Measurements from ENCODE around the gene SDHB.

SDHB gene

DNA sequence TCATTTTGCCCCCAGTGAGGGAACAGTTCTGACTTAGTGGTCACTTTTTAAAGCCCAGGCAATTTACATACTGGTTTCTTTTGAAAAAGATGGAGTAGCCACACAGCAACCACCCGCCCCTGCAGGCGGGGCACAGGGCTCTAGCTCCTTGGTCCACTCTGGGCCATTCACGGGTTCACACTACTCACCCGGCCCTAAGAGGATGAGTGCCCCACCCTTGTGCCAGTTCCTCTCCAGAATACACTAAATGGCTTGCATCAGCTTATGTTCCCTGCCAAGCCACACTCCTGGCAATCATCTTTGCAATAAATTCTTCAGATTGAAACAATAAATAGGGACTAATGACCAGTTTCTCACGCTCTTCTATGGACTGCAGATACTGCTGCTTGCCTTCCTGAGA, 26.4 kb downstream of the SDHB start:
- TF ChIP-seq, protein P1, sequence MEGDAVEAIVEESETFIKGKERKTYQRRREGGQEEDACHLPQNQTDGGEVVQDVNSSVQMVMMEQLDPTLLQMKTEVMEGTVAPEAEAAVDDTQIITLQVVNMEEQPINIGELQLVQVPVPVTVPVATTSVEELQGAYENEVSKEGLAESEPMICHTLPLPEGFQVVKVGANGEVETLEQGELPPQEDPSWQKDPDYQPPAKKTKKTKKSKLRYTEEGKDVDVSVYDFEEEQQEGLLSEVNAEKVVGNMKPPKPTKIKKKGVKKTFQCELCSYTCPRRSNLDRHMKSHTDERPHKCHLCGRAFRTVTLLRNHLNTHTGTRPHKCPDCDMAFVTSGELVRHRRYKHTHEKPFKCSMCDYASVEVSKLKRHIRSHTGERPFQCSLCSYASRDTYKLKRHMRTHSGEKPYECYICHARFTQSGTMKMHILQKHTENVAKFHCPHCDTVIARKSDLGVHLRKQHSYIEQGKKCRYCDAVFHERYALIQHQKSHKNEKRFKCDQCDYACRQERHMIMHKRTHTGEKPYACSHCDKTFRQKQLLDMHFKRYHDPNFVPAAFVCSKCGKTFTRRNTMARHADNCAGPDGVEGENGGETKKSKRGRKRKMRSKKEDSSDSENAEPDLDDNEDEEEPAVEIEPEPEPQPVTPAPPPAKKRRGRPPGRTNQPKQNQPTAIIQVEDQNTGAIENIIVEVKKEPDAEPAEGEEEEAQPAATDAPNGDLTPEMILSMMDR (IDR thresholded peaks at IDR 0.05; ENCODE audit: low read depth, low read length, missing control alignments) = no peak
- no peak for DNase-seq (ENCODE audit: low read depth)
- H3K4me3 ChIP-seq (ENCODE audit: low read depth, low read length) = no peak overlapping the region

- TF ChIP-seq, protein P1 (IDR thresholded peaks at IDR 0.05; ENCODE audit: low read depth, low read length, missing control alignments) = no peak
- H3K4me3 ChIP-seq (ENCODE audit: low read depth, low read length) = no peak overlapping the region
- no peak for DNase-seq (ENCODE audit: low read depth)
Observed at GRCh38 chr1:17024721-17025120, 29.1 kb downstream of the SDHB start.

- no peak for DNase-seq (ENCODE audit: low read depth)
- H3K4me3 ChIP-seq (ENCODE audit: low read depth, low read length) = no peak overlapping the region
- TF ChIP-seq, protein P1 (IDR thresholded peaks at IDR 0.05; ENCODE audit: low read depth, low read length, missing control alignments) = no peak
Observed at GRCh38 chr1:17023573-17023972, 30.3 kb downstream of the SDHB start.

- TF ChIP-seq, protein P1 (IDR thresholded peaks at IDR 0.05; ENCODE audit: low read depth, low read length, missing control alignments) = no peak
- no peak overlapping the region for H3K4me3 ChIP-seq (ENCODE audit: low read depth, low read length)
- DNase-seq (ENCODE audit: low read depth) = no peak
Observed at GRCh38 chr1:17023102-17023501, 30.7 kb downstream of the SDHB start.

DNA sequence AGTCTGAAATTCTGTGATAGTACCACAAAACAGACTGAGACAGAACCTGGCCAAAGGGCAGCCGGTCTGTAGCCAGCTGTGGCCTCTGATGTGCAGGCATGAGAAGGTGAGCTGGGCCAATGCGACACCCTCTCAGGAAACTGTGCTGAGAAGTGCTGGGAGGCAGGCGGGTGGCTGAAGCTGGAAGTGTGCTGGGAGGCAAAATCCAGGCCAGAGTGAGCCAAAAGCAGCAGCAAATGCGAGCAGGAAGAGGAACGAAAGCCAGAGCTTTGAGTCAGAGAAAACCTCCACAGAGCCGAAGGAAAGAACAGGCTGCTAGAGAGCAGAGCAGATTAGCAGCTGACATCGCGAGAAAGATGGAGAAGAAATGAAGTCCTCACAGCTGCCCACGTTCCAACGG, 31.9 kb downstream of the SDHB start:
- no peak for DNase-seq (ENCODE audit: low read depth)
- TF ChIP-seq, protein P1 (IDR thresholded peaks at IDR 0.05; ENCODE audit: low read depth, low read length, missing control alignments) = no peak
- no peak overlapping the region for H3K4me3 ChIP-seq (ENCODE audit: low read depth, low read length)

- DNase-seq (ENCODE audit: low read depth) = no peak
- no peak overlapping the region for H3K4me3 ChIP-seq (ENCODE audit: low read depth, low read length)
- TF ChIP-seq, protein P1 (IDR thresholded peaks at IDR 0.05; ENCODE audit: low read depth, low read length, missing control alignments) = no peak
Observed at GRCh38 chr1:17020502-17020901, 33.3 kb downstream of the SDHB start.

- H3K4me3 ChIP-seq (ENCODE audit: low read depth, low read length) = no peak overlapping the region
- TF ChIP-seq, protein P1 (IDR thresholded peaks at IDR 0.05; ENCODE audit: low read depth, low read length, missing control alignments) = no peak
- DNase-seq (ENCODE audit: low read depth) = no peak
Observed at GRCh38 chr1:17018849-17019248, 35.0 kb downstream of the SDHB start.
